ENCODE measurements around the gene KIAA0513.

- TF ChIP-seq CTCF (conservative IDR thresholded peaks at IDR 0.05 in 1 of 2, IDR thresholded peaks at IDR 0.05 in 1 of 2; ENCODE audit: extremely low read depth in 1 of 2, insufficient read depth in 1 of 2, low read depth in 1 of 2, low read length in 2 of 2) = no peak
- no peak for TF ChIP-seq EZH2 (IDR thresholded peaks at IDR 0.05; ENCODE audit: borderline replicate concordance, low read length)
Observed at GRCh38 chr16:85134076-85134788, 106.6 kb downstream of the KIAA0513 start.

All from mammary epithelial cell (primary cell).